Globus pallidus (tissue), 1 donor: ENCODE data around the gene TSNAXIP1.
A peak's percentile ranks its signal among the peaks of the same experiment; 100 is the strongest.

Experiments used
- DNase-seq: peaks from one replicate; pipeline ENCODE4 v3.0.0-alpha.2; 2015; ENCODE audit warnings: low spot score

The TSNAXIP1 gene

DNA sequence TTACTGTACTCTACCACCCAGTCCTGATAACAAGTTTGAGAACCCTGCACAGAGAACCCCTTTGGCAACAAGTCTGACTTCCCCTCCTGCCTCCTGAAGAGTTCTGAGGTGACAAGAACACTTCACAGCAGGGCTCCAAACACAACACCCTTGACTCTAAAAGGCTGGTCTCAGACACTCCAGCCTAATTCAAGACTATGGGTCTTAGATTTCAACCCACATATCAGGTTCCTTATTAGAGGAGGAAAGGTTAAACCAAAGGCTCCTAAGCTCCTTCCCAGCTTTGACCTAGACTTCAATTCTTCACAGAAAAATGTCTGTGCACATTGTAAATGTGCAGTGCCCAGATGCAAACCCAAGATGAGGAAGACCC, 23.4 kb upstream of the TSNAXIP1 start:
- DNase-seq: no peak

GRCh38 chr16:67786491-67786890, 20.2 kb upstream of the TSNAXIP1 start:
- DNase-seq: no peak

GRCh38 chr16:67790071-67790470, 16.6 kb upstream of the TSNAXIP1 start:
- no peak for DNase-seq

GRCh38 chr16:67796099-67796718, 10.5 kb upstream of the TSNAXIP1 start:
- no peak for DNase-seq

DNA sequence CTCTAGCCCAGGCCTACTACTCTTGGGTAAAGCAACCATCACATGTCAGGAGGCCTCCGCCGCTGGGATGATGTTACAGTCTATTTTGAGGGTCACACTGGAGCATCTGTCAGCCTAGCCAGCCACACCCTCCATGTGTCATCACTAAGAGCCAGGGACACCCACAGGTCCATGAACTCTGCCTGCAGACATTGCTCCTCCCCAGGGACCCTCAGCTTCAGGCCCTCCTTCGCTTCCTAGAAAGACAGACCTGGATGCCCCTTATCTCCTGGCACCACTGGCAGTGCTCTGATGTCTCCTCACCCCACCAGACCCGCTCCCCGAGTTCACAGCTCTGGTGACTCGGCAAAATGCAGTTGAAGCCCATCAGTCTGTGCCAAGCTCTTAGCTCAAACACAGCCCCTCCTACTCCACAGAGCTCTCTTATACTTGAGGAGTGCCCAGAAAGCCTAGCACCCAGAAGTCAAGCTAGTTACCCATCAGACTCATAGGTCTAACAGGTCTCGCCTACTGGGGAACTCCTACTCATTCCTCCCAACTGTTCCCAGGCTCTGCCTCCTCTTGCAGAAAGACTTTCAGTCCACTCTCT, 6.3 kb upstream of the TSNAXIP1 start:
- no peak for DNase-seq

- DNase-seq: no peak
Measured at GRCh38 chr16:67801241-67801640, 5.4 kb upstream of the TSNAXIP1 start.

DNA sequence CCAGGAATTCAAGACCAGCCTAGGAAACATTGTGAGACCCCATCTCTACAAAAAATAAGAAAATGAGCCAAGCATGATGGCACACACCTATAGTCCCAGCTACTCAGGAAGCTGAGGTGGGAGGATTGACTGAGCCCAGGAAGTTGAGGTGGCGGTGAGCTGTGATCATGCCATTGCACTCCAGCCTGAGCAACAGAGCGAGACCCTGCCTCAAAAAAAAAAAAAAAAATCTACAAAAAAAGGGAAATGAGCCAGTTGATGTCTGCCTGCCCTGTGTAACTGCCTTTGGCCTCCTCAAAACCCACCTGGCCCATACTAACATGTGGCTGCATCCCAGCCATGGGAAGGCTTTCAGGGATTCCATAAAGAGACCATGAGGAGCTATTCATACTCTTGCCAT, 4.8 kb upstream of the TSNAXIP1 start:
- no peak for DNase-seq

GRCh38 chr16:67803894-67804293, 2.8 kb upstream of the TSNAXIP1 start:
- DNase-seq: no peak

DNA sequence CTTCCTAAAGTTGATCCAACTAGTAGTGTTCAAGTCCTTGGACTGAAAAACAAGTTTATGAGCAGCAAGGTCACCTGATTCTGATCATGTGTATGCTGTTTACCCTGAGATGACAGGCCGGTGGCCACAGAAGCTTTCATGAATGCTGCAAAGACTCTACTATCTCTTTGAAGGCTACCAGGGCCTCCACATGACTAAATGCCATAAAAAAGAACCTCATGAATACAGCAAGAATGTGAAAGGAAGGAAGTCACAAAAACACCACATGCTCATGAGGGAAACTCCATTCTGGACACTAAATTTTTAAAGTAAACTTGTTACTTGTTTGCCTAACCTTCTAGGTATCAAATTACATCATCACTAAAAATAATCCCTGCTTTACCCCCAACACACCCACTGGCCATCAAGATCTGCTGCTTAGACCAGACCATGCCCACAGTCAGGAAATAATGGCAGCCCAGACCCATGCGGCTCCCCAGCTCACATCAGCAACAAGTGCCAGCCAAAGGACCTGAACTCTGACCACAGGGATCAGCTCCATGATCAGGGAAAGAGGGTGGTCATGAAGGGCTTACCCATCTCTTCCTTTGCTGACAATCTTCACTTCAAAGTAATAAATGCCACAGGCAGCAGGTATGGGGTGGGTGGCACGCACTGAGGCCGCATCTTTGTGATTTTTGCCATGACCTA, 1.7 kb upstream of the TSNAXIP1 start:
- DNase-seq: no peak

GRCh38 chr16:67805718-67806427, 816 bp upstream of the TSNAXIP1 start:
- no peak for DNase-seq

DNA sequence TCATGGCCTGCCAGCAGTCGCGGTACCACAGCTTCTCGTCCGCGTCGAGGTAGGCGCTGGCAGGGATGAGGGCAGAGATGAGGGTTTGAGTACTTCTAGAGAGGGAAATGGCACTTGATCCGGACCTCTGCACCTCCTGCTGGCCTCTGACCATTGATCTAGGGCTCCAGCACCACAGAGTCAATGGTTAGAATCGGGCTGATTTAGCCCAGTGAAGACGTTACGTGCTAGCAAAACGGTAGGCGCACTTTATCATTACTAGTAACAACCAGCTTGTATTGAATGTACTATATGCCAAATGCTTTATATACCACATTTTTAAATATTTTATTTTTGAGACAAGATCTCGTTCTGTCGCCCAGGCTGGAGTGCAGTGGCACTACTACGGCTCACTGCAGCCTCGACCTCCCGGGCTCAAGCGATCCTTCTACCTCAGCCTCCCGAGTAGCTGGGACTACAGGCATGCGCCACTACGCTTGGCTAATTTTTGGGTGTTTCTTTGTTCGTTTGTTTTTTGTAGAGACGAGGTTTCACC, 526 bp downstream of the TSNAXIP1 start:
- no peak for DNase-seq

DNA sequence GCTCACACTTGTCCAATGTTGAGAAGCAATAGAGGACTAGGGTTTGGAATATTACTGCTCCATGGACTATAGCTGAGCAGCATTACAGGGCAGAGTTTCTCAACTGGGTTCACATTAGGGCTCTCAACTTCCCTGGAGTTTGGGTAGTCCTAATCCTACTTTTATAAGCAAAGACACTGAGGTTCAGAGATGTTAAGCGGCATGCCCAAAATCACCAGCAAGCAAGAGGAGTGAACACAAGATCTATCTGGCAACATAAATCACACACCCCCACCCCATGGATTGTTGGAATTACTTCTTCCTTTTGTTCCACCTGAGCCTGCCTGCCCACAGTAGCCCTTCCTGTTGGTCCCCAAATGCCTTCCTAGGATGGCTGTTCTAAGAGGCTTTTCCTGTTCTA, 5.2 kb downstream of the TSNAXIP1 start:
- DNase-seq: no peak

DNA sequence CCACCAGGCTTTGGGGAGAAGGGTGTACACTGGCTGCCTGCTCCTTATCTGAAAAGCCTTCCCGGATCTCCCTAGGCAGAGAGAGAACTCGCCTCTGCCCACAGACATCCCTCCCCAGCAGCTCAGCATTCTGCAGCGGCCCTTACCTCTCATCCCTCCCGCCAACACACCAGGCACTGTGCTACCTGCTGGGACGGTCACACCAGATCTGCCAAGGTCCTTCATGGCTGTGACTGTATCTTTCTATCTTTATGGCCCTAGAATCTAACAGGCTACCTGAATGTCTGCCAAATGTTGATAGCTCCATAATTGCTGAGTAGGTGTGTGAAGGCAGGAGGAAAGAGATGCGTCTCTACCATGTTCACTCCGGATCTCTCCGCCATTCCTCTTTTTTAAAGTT, 7.9 kb downstream of the TSNAXIP1 start:
- DNase-seq: no peak

DNA sequence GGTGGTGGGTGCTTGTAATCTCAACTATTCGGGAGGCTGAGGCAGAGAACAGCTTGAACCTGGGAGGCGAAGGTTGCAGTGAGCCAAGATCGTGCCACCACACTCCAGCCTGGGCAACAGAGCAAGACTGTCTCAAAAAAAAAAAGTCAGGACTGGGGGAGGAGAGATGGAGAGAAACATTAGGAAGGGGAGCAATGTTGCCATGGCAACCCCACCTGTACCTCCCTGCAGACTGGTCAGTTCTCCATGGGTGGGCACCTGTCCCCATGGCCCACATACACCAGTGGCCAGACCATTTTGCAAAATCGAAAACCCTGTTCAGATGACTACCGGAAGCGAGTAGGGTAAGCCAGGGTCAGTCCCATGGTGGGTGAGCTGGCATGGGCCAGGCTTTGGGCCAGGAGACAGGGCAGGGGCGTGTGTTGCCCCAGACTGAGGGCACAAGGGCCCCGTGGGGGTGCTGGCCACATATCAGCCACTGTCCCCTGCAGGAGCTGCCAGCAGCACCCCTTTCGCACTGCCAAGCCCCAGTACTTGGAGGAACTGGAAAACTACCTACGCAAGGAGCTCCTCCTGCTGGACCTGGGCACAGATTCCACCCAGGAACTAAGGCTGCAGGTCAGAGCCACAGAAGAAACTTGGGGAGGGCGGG, 14.0 kb downstream of the TSNAXIP1 start:
- no peak for DNase-seq

GRCh38 chr16:67822511-67822910, 15.8 kb downstream of the TSNAXIP1 start:
- no peak for DNase-seq

GRCh38 chr16:67825119-67825518, 18.4 kb downstream of the TSNAXIP1 start:
- DNase-seq: no peak

- DNase-seq: no peak
Measured at GRCh38 chr16:67825906-67826305, 19.2 kb downstream of the TSNAXIP1 start.

DNA sequence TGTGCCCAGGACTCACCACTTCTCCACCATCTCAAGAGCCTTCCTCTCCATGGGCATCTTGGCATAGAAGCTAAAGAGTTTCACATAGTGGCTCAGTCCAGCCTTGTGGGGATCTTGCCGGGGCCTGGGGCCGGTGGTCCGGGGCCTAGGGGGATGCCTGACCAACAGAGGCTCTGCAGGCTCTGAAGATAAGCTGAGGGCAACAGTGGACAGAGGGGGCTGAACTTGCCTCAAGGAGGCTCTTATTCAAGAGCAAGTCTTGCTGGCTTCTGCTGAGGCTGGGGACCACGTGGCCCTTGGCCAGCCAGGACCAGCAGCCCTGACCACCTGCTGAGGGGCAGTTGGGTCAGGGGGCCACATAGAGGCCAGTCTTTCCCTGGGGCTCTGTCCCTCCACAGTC, 22.0 kb downstream of the TSNAXIP1 start:
- no peak for DNase-seq

- no peak for DNase-seq
Measured at GRCh38 chr16:67833030-67833414, 26.3 kb downstream of the TSNAXIP1 start.

DNA sequence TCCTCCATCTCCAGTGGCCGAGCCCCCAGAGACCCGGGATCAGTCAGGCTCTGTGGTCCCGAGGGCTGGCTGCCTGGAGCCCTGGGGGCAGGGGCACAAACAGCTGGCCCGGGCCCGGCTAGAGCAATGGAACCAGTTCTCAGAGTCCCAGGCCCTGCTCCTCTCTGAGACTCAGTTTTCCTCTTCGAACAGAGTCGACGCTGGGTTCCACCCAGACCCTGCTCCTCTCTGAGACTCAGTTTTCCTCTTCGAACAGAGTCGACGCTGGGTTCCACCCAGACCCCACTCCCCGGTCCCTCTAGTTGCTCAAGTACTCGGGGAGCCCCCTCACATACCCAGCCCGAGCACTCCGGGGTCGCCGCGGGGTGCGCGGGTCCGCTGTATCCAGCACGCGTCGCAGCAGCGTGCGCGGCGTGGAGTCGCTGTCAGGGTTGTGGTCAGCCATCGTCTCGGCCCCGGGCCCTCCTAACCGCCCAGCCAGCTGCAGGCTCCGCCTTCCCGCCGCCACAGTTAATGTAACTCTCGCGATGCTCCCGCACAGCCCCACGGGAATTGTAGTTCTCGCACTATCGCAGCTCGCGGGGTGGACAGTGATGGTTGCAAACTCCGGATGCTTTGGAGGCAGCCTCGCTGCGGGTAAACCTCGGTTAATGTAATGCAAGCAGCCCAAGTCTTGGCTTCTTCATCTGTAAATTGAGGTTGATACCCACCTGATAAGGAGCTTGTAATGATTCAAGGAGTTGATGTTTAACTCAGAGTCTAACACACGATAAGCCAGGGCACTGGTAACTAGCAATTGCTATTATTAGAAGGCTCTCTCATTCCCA, 26.9 kb downstream of the TSNAXIP1 start:
- DNase-seq: peak; percentile 86

DNA sequence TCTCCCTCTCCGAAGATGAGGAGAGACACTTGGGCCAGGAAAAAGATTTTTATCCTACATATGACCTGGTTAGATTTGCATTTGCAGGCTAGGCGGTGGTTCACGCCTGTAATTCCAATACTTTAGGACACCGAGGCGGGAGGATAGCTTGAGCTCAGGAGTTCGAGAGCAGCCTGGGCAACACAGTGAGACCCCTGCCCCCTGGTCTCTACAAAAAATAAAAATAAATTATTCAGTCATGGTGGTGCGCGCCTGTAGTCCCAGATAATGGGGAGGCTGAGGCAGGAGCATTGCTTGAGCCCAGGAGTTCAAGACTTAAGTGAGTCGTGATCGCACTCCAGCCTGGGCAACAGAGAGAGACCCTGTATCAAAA, 27.5 kb downstream of the TSNAXIP1 start:
- no peak for DNase-seq
